BLaER1 treated with 17β-estradiol and CSF1 and Interleukin-3, amounts not matched to agents 10 nM and 100 nM (cell line): ENCODE measurements around the gene RAD52.

Experiments used
- H3K27ac ChIP-seq, 11 experiments: shearing (Covaris generic); formaldehyde crosslinking; 2 replicates each; pipeline ENCODE4 v1.8.1; 2022
- H3K27me3 ChIP-seq, 11 experiments: shearing (Covaris generic); formaldehyde crosslinking; 2 replicates each; pipeline ENCODE4 v1.8.1; 2022
- H3K36me3 ChIP-seq, 11 experiments: shearing (Covaris generic); formaldehyde crosslinking; 2 replicates each; pipeline ENCODE4 v1.8.1; 2022
- H3K4me1 ChIP-seq, 10 experiments: shearing (Covaris generic); formaldehyde crosslinking; 2 replicates each; pipeline ENCODE4 v1.8.1; 2022
- H3K4me2 ChIP-seq, 11 experiments: shearing (Covaris generic); formaldehyde crosslinking; 2 replicates each; pipeline ENCODE4 v1.8.1; 2022
- H3K4me3 ChIP-seq, 10 experiments: shearing (Covaris generic); formaldehyde crosslinking; 2 replicates each; pipeline ENCODE4 v1.8.1; 2022
- H3K9ac ChIP-seq, 11 experiments: shearing (Covaris generic); formaldehyde crosslinking; 2 replicates each; pipeline ENCODE4 v1.8.1; 2022
- H3K9me3 ChIP-seq, 11 experiments: shearing (Covaris generic); formaldehyde crosslinking; replicated peaks in 1 of 11; 2 replicates each; pipeline ENCODE4 v1.8.1; 2022
- H4K20me1 ChIP-seq, 11 experiments: shearing (Covaris generic); formaldehyde crosslinking; 2 replicates each; pipeline ENCODE4 v1.8.1; 2022
- Cebpa-rat ChIP-seq, 11 experiments: shearing (Covaris generic); IDR thresholded peaks; 2 replicates each; pipeline ENCODE4 v1.8.1; 2022

The RAD52 gene

GRCh38 chr12:907413-908185, 41.9 kb downstream of the RAD52 start:
- H3K4me2 ChIP-seq = peak overlapping the region in 8 of 11 experiments; percentile 82 to 94 (median 88); a peak in 12 of 22 replicates
- H4K20me1 ChIP-seq = peaks cover 0 to 97% (median 34%) of the 10 kb centered on the region in 11 experiments; a peak in 18 of 22 replicates
- H3K4me3 ChIP-seq = no peak overlapping the region
- no peak overlapping the region for H3K9ac ChIP-seq
- no peak for TF ChIP-seq Cebpa-rat (IDR thresholded peaks at IDR 0.05)
- peak overlapping the region in 3 of 11 experiments; percentile 1 to 85 (median 84); a peak in 6 of 22 replicates for H3K27ac ChIP-seq
- no peaks in the 10 kb centered on the region for H3K9me3 ChIP-seq
- peaks cover 58 to 80% (median 74%) of the 10 kb centered on the region in 10 experiments for H3K4me1 ChIP-seq
- H3K27me3 ChIP-seq = no peaks in the 10 kb centered on the region
- peaks cover 71 to 95% (median 83%) of the 10 kb centered on the region in 11 experiments for H3K36me3 ChIP-seq

GRCh38 chr12:906062-906585, 43.4 kb downstream of the RAD52 start:
- Histone ChIP-seq H3K4me1 (peaks cover 54 to 72% (median 68%) of the 10 kb centered on the region in 10 experiments), H3K4me3 (peak overlapping the region in 9 of 10 experiments; percentile 4 to 46 (median 26); a peak in 10 of 20 replicates), H3K4me2 (peak overlapping the region; percentile 82 to 94 (median 88)), H4K20me1 (peaks cover 0 to 98% (median 26%) of the 10 kb centered on the region in 11 experiments; a peak in 18 of 22 replicates), H3K9ac (peak overlapping the region in 10 of 11 experiments; percentile 39 to 77 (median 65); a peak in 18 of 22 replicates), H3K27me3 (no peaks in the 10 kb centered on the region), H3K27ac (peak overlapping the region in 10 of 11 experiments; percentile 56 to 85 (median 78); a peak in 19 of 22 replicates), H3K9me3 (no peaks in the 10 kb centered on the region), H3K36me3 (peaks cover 71 to 95% (median 83%) of the 10 kb centered on the region in 11 experiments)
- 0 out of 22 replicates have a peak, but pooled peaks of 1 of the 11 experiments have one; percentile 1 for TF ChIP-seq Cebpa-rat (IDR thresholded peaks at IDR 0.05)

- H3K4me2 ChIP-seq = peak overlapping the region; percentile 82 to 94 (median 88)
- H3K4me3 ChIP-seq = peak overlapping the region in 8 of 10 experiments; percentile 19 to 46 (median 30); a peak in 10 of 20 replicates
- no peaks in the 10 kb centered on the region for H3K27me3 ChIP-seq
- TF ChIP-seq Cebpa-rat (IDR thresholded peaks at IDR 0.05) = peak in 6 of 11 experiments; percentile 40 to 97 (median 86); a peak in 12 of 22 replicates
- peaks cover 48 to 72% (median 63%) of the 10 kb centered on the region in 10 experiments for H3K4me1 ChIP-seq
- H3K9ac ChIP-seq = peak overlapping the region; percentile 13 to 77 (median 65); a peak in 19 of 22 replicates
- peak overlapping the region; percentile 22 to 85 (median 77); a peak in 21 of 22 replicates for H3K27ac ChIP-seq
- no peaks in the 10 kb centered on the region for H3K9me3 ChIP-seq
- peaks cover 71 to 95% (median 83%) of the 10 kb centered on the region in 11 experiments for H3K36me3 ChIP-seq
- peaks cover 0 to 98% (median 26%) of the 10 kb centered on the region in 11 experiments; a peak in 18 of 22 replicates for H4K20me1 ChIP-seq
Observed at GRCh38 chr12:905261-906031, 44.0 kb downstream of the RAD52 start.

GRCh38 chr12:904010-904414, 45.5 kb downstream of the RAD52 start:
- Histone ChIP-seq H3K4me3 (no peak overlapping the region), H3K9ac (peak overlapping the region in 8 of 11 experiments; percentile 3 to 77 (median 62); a peak in 10 of 22 replicates), H3K4me1 (peaks cover 46 to 65% (median 62%) of the 10 kb centered on the region in 10 experiments), H3K36me3 (peaks cover 71 to 95% (median 83%) of the 10 kb centered on the region in 11 experiments), H3K27ac (peak overlapping the region in 8 of 11 experiments; percentile 73 to 85 (median 80); a peak in 14 of 22 replicates), H4K20me1 (peaks cover 0 to 98% (median 25%) of the 10 kb centered on the region in 11 experiments; a peak in 18 of 22 replicates), H3K9me3 (no peaks in the 10 kb centered on the region), H3K4me2 (peak overlapping the region; percentile 82 to 94 (median 88)), H3K27me3 (no peaks in the 10 kb centered on the region)
- no peak for TF ChIP-seq Cebpa-rat (IDR thresholded peaks at IDR 0.05)

- Histone ChIP-seq H3K27ac (peak overlapping the region in 6 of 11 experiments; percentile 6 to 85 (median 79); a peak in 7 of 22 replicates), H3K9me3 (no peaks in the 10 kb centered on the region), H3K27me3 (no peaks in the 10 kb centered on the region), H3K36me3 (peaks cover 73 to 95% (median 83%) of the 10 kb centered on the region in 11 experiments), H3K4me2 (peak overlapping the region; percentile 82 to 94 (median 88)), H3K9ac (peak overlapping the region in 2 of 11 experiments; percentile 9 to 51; a peak in 2 of 22 replicates), H3K4me3 (no peak overlapping the region), H3K4me1 (peaks cover 46 to 62% (median 60%) of the 10 kb centered on the region in 10 experiments), H4K20me1 (peaks cover 0 to 100% (median 23%) of the 10 kb centered on the region in 11 experiments; a peak in 18 of 22 replicates)
- TF ChIP-seq Cebpa-rat (IDR thresholded peaks at IDR 0.05) = no peak
Observed at GRCh38 chr12:903055-903454, 46.4 kb downstream of the RAD52 start.

GRCh38 chr12:902581-902980, 46.9 kb downstream of the RAD52 start:
- no peak for TF ChIP-seq Cebpa-rat (IDR thresholded peaks at IDR 0.05)
- H3K36me3 ChIP-seq = peaks cover 73 to 95% (median 83%) of the 10 kb centered on the region in 11 experiments
- peaks cover 0 to 100% (median 23%) of the 10 kb centered on the region in 11 experiments; a peak in 18 of 22 replicates for H4K20me1 ChIP-seq
- H3K9me3 ChIP-seq = no peaks in the 10 kb centered on the region
- H3K4me2 ChIP-seq = peak overlapping the region; percentile 82 to 94 (median 88); a peak in 20 of 22 replicates
- H3K27me3 ChIP-seq = no peaks in the 10 kb centered on the region
- peaks cover 46 to 62% (median 57%) of the 10 kb centered on the region in 10 experiments for H3K4me1 ChIP-seq
- H3K27ac ChIP-seq = peak overlapping the region in 5 of 11 experiments; percentile 6 to 85 (median 83); a peak in 4 of 22 replicates
- no peak overlapping the region for H3K4me3 ChIP-seq
- peak overlapping the region in 2 of 11 experiments; percentile 9 to 51; a peak in 1 of 22 replicates for H3K9ac ChIP-seq

- Histone ChIP-seq H3K27ac (no peak overlapping the region), H3K9ac (no peak overlapping the region), H3K36me3 (peaks cover 97 to 100% (median 99%) of the 10 kb centered on the region in 11 experiments), H4K20me1 (peaks cover 0 to 79% (median 0%) of the 10 kb centered on the region in 11 experiments; a peak in 6 of 22 replicates), H3K4me1 (peaks cover 2 to 10% (median 5%) of the 10 kb centered on the region in 10 experiments; a peak in 19 of 20 replicates), H3K4me2 (no peak overlapping the region), H3K9me3 (no peaks in the 10 kb centered on the region), H3K4me3 (no peak overlapping the region), H3K27me3 (no peaks in the 10 kb centered on the region)
- TF ChIP-seq Cebpa-rat (IDR thresholded peaks at IDR 0.05) = no peak
Observed at GRCh38 chr12:897386-897785, 52.1 kb downstream of the RAD52 start.

GRCh38 chr12:896031-896430, 53.5 kb downstream of the RAD52 start:
- H3K27ac ChIP-seq = no peak overlapping the region
- no peak for TF ChIP-seq Cebpa-rat (IDR thresholded peaks at IDR 0.05)
- H3K9me3 ChIP-seq = no peaks in the 10 kb centered on the region
- H3K4me2 ChIP-seq = no peak overlapping the region
- H3K4me3 ChIP-seq = no peak overlapping the region
- no peaks in the 10 kb centered on the region for H3K27me3 ChIP-seq
- H4K20me1 ChIP-seq = peaks cover 0 to 70% (median 0%) of the 10 kb centered on the region in 11 experiments; a peak in 6 of 22 replicates
- no peak overlapping the region for H3K9ac ChIP-seq
- peaks cover 96 to 100% (median 99%) of the 10 kb centered on the region in 11 experiments for H3K36me3 ChIP-seq
- H3K4me1 ChIP-seq = no peaks in the 10 kb centered on the region
